ENCODE data around the gene RCSD1.
A peak's percentile ranks its signal among the peaks of the same experiment; 100 is the strongest.
"Not testable (repeated sequence)": the region's sequence is repeated elsewhere in the genome, so short reads cannot be mapped to it uniquely, and the experiment has no call there.

The RCSD1 gene

GRCh38 chr1:167629681-167630567 is at the start of gene RCSD1:
TSS of gene RCSD1 (plus strand) at chr1:167630232. CDS start at chr1:167630424, 192 bp downstream.
- no peak for DNase-seq

- no peak for DNase-seq
Observed at GRCh38 chr1:167582064-167582463, 48.0 kb upstream of the RCSD1 start.

GRCh38 chr1:167582722-167583121 is 47.3 kb upstream of the RCSD1 start:
- DNase-seq, result no peak

GRCh38 chr1:167584581-167584980 is 45.5 kb upstream of the RCSD1 start:
- no peak for DNase-seq

GRCh38 chr1:167587342-167587741 is 42.7 kb upstream of the RCSD1 start:
- no peak for DNase-seq

- DNase-seq, result no peak
Observed at GRCh38 chr1:167587872-167588271, 42.2 kb upstream of the RCSD1 start.

GRCh38 chr1:167588361-167588760 is 41.7 kb upstream of the RCSD1 start:
- DNase-seq, result no peak

- no peak for DNase-seq
Observed at GRCh38 chr1:167592475-167592874, 37.6 kb upstream of the RCSD1 start.

GRCh38 chr1:167593860-167594259 is 36.2 kb upstream of the RCSD1 start:
- no peak for DNase-seq

GRCh38 chr1:167594822-167595221 is 35.2 kb upstream of the RCSD1 start:
- no peak for DNase-seq

GRCh38 chr1:167599957-167600581 is 30.0 kb upstream of the RCSD1 start:
- peak; percentile 19 for DNase-seq

- DNase-seq, result no peak
Observed at GRCh38 chr1:167601442-167602383, 28.3 kb upstream of the RCSD1 start.

- no peak for DNase-seq
Observed at GRCh38 chr1:167602840-167603239, 27.2 kb upstream of the RCSD1 start.

GRCh38 chr1:167605576-167605975 is 24.5 kb upstream of the RCSD1 start:
- DNase-seq, result no peak

- DNase-seq, result no peak
Observed at GRCh38 chr1:167611983-167612382, 18.0 kb upstream of the RCSD1 start.

- no peak for DNase-seq
Observed at GRCh38 chr1:167612587-167613385, 17.2 kb upstream of the RCSD1 start.

GRCh38 chr1:167613984-167614383 is 16.0 kb upstream of the RCSD1 start:
- DNase-seq, result not testable (repeated sequence)

GRCh38 chr1:167614851-167615250 is 15.2 kb upstream of the RCSD1 start:
- no peak for DNase-seq

- no peak for DNase-seq
Observed at GRCh38 chr1:167616521-167616920, 13.5 kb upstream of the RCSD1 start.

- no peak for DNase-seq
Observed at GRCh38 chr1:167617153-167618147, 12.6 kb upstream of the RCSD1 start.

- no peak for DNase-seq
Observed at GRCh38 chr1:167618366-167618765, 11.7 kb upstream of the RCSD1 start.
